ENCODE results near the gene RHEX.

The RHEX gene

DNA sequence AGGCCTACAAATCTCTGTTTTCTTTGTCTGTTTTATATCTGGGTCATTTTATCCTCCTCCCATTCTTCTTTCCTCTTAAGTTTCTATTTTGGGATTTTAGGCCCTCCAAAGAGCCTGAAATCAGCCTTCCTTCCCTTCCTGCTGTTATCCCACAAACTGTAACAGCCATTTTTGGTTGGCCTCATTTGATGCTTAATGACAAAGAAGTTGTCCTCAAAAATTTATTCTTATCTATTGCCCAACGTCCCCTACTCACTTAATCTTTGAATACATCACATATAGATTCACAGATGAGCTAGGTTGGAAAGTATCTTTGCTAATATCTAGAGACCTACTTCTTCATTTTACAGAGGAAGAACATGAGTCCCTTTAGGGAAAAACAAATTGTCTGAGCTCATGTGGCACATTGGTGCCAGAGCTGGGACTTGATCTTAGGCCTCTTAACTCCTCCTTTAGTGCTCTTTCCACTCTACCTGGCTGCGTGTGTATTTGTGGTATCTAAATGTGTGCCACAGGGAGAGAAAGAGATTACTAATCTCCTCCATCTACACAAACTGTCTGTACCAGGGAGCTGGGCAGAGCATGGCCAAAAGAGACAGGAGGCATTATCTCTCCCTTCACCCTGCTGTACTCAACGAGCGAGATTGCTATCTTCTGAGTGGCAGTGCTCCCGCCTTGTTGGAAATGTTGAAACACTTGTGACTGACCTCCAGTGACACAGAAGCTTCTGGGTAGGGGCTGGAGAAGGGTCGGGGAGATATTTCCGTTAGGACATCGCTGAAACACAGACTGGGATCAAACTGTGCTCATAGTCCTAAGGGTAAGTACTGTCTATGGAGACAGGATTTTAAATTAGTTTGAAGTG lies 30.1 kb downstream of the RHEX start:
- FAIRE-seq, result no peak
- no peak for DNase-seq (ENCODE audit: insufficient read length, low spot score)

DNA sequence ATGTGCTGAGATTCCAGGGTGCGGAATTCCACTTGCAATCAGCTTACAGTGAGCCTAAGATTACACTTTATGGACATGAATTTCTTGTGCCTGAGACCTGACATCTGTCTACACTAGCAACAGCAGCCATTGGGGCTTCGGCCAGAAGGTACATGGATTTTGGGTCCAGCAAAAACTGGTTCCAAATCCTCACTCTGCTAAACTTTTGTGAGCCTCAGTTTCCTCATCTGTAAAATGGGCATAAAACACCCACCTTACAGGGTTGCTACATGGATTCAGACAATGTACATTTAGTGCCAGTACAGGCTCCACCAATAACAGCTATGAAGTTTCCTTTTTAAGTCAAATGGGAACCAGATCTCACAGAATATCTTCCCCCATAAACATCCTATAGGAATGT lies 30.8 kb downstream of the RHEX start:
- DNase-seq (ENCODE audit: insufficient read length, low spot score) (no peak), FAIRE-seq (no peak)

DNA sequence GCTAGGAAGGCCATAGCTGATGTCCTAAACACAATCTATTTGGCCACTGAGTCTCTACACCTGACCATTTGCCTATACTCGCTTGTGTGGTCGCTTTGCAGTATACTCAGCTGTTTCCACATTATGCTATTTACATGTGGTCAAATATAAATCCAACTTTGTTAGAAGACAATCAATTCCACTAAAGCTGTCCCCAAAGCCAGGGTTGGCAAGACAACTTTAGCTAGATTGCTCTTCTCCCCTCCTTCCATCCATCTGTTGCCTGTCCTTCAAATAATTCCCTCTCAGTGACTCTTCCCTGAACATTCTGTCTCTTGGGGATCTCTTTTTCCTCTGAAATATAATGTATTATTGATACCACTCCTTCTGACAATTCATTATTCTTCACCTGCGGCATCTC lies 34.1 kb downstream of the RHEX start:
- FAIRE-seq (no peak), DNase-seq (ENCODE audit: insufficient read length, low spot score) (no peak)

DNA sequence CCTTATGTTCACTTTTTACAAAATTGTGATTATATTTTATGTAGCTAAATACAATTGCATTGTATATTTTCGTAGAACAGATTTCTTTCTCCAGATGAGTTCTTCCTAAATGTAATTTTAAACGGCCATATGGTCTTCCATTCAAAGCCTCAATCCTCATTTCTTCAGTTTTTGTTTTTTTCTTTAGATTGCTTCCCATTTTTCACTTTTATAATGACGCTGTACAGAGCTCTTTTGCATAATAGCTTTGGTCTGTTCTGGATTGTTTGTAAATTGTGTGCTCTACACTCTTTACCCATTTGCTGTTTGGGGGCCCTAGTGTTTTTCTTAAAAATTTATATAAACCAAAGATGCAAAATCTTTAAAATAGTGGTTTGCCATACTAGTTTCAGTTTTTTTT lies 36.4 kb downstream of the RHEX start:
- no peak for FAIRE-seq

DNA sequence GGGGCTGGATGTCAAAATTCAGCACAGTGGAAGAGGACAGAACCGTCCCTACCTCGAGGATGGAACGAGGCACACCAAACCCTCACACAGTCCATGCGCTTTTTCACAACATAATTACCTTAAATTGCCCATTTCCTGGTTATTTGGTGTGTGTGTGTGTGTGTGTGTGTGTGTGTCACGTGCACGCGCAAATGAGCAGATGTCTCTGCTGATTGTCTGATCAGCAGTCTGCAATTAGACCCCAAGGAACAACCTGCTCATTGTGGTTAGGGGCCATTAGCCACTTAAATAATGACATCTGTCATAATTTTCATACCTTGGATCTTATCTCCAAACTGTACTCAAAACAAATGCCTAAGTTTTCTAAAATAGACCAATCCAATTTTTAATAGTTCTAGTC lies 41.1 kb downstream of the RHEX start:
- no peak for FAIRE-seq
- no peak for DNase-seq (ENCODE audit: insufficient read length, low spot score)

More for the DNA sequence above, 36.4 kb downstream of the RHEX start:
- no peak for DNase-seq (ENCODE audit: insufficient read length, low spot score)

DNA sequence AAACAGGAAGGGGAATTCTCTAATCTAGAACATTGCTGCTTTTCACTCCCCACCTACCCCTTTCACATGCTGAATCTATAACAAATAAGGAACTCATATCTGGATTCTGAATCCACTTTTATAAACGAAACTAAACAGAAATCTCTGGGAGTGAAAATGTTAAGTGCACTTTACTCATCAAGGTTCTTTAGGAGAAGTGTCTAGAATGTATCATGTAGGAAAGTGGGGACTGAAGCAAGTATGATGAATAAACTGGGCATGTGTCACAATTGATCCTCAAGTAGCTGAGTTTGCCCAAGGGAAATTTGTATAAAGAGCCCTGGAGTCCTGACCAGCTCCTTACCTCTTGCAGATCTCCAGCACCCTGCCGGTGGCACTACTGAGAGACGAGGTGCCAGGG lies 44.4 kb downstream of the RHEX start:
- FAIRE-seq, result no peak

DNA sequence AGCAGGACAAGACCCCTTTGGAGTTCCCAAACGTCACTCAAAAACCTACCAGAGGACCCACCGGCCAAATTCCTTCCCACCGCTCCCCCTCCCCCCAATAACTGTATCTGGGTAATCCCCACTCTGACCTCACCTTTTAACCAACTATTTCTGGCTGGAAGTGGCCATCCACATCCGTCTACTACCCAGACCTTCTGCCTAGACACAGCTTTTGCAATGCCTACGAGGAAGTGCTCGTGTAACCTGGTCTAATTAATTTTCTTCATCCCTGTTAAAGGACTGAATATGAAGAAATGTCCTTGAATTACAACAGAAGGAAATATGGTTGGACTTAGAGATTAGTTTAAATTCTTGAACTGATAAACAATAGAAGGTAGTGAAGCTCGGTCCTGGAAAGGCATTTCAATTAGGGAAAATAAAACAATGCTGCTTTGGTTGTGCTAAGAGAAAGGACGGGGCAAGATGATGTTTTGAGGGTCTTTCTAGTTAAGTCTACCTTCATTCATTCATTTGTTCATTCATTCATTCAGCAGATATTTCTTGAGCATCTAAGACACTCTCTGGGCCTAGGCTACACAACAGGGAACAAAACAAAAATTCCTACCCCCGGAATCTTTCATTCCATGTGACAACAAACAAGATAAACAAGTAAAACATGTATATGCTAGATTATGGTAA lies 45.4 kb downstream of the RHEX start:
- no peak for DNase-seq (ENCODE audit: insufficient read length, low spot score)
- FAIRE-seq, result no peak

More for the DNA sequence above, 44.4 kb downstream of the RHEX start:
- no peak for DNase-seq (ENCODE audit: insufficient read length, low spot score)

DNA sequence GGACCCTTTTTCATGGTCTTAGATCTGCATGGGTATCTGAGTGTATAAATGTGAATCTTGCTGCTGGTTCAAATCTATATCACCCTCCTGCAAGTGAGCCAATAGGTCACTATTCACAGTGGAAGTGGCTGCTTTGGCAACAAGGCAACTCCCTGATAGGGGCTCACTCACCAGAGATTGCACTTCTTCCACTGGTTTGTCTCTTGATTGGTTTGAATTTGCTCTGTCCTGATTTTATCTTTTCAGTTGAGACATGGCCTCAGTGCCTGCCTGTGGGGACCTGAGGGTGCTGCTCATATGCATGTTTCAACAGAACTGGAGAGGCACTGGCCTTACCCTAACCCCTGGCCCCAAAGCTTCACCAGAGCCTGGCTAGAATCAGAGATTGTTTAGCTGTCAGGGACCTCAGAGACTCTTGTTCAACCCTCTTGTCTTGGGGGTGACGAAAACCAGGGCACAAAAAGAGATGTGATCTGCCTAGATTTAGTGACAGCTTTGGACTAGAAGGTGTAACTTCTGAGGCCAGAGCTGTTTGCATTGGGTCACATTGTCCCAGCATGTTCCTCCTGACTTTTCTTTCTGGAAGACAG lies 47.3 kb downstream of the RHEX start:
- DNase-seq (ENCODE audit: insufficient read length, low spot score) (no peak), FAIRE-seq (no peak)

DNA sequence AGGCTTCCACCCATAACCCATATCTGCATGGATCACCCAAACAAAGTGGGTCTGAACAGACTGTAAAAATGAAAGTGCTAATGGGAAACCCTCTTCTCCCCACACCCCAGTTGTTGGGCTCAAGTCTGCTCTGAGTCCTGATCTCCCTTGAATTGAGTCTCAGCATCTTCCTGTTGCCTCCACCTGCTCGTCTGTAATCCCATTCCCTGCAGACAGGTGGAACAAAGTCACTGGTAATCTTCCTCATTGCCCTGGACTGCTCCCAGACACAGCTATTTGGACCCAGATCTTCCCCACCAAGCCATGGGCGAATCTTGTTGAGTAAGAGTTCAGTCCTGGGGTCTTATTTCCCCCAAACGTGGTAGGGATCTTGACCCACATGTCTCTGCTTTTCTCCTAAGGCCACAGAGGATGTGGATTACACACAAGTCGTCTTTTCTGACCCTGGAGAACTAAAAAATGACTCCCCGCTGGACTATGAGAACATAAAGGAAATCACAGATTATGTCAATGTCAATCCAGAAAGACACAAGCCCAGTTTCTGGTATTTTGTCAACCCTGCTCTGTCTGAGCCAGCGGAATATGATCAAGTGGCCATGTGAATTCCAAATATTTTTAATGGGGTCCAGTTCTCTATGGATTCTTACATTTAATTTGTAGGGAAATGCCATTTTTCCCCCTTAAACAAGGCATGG lies 48.5 kb downstream of the RHEX start:
- DNase-seq (ENCODE audit: insufficient read length, low spot score) (no peak), FAIRE-seq (no peak)

DNA sequence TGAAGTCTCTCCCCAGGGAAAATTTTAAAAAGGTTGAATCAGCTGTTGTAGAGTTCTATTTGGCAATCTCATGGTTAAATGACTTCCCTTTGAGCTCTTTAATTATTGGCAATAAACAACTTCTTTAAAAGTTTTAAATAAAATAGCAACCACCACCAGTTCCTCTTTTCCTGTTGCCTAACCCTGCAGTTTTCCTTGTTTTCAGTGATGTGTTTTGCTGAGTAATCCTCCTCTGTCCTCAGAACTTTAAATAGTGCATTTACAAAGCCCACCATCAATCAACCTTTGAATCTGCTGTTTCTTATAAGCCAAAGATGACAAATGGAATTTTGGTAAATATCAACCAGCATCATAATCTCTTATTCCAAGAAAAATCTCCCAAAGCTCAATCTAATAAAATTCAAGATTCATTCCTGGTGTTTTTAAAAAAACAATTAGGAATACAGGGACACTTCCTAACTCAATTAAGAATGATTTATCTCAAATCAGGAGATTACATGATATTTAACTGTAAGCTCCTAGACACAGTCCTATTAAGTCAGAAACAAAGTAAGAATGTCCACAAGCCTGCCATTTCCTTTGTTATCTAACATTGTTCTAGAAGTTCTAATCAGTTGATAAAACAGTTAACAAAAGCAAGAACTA lies 49.4 kb downstream of the RHEX start:
- DNase-seq (ENCODE audit: insufficient read length, low spot score) (no peak), FAIRE-seq (no peak)

DNA sequence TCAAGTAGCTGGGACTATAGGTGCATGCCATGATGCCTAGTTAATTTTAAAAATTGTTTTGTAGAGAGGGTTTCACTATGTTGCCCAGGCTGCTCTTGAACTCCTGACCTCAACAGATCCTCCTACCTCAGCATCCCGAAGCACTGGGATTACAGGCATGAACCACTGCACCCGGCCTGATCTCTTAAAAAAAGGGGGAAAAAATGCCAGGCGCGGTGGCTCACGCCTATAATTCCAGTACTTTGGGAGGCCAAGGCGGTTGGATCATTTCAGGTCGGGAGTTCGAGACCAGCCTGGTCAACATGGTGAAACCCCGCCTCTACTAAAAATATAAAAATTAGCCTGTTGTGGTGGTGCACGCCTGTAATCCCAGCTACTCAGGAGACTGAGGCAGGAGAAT lies 51.0 kb downstream of the RHEX start:
- FAIRE-seq (no peak), DNase-seq (ENCODE audit: insufficient read length, low spot score) (no peak)

DNA sequence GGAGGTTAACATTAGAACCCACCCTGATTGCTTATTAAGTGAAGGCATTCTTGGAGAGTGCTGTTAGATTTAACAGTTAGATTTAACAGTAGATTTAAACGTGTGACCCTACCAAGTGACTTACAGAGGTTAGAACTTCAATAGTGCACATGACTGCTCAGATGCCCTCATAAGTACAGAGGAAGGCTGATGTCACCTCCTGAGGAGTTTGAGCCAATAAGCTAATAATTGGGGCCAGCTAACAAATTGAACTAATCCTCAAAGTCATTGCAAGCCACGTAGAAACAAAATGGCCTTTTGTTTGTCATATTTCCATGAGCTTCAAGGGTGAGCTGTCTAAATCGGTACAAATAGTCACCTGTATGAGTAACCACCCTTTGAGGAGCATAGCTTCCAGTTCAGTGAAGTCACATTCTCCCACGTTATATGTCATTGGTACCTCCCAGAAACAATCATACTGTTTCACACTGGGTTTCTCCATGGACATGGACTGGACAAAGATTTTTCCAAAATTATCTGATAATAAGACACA lies 52.6 kb downstream of the RHEX start:
- DNase-seq (ENCODE audit: insufficient read length, low spot score), result no peak

DNA sequence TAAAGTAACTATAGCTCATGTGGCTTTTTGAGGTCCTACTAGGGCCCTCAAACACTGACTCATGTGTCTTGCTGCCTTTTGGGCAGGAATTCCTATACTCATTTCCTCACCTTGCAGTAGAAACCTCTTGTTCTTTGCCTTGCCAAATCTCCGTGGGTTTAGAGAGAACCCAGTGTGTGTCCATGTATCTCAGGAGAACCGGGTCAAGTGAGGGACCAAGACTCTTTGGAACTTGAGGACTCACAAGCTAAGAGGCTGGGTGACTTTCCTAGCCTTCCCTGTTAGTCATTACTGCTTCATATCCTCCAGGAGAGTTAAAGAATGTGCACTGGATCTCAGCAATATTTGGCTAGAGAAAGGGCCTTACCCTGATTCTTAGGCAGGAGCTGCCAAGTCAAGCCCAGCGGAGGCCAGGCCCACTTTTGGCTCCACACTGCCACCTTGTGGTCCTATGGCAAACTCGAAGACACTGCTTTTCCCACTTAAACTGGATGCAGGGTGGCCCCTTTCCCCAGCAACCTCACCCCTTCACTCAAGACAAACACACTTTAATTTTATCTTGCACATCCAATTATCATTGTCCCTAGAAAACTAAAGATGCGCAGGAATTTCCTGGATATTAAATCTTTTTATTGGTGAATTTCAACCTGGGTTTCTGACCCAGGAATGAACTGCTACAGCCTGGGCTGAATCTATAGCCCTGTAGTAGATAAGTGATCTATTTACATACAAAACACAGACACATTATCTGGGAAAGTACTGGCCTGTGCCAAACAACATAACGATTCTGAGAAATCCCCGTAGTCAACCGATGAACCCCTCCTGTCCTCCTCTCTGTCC lies 53.6 kb downstream of the RHEX start:
- DNase-seq (ENCODE audit: insufficient read length, low spot score) (peak; percentile 87), FAIRE-seq (peak; percentile 55)

More for the DNA sequence above, 52.6 kb downstream of the RHEX start:
- FAIRE-seq, result no peak

DNA sequence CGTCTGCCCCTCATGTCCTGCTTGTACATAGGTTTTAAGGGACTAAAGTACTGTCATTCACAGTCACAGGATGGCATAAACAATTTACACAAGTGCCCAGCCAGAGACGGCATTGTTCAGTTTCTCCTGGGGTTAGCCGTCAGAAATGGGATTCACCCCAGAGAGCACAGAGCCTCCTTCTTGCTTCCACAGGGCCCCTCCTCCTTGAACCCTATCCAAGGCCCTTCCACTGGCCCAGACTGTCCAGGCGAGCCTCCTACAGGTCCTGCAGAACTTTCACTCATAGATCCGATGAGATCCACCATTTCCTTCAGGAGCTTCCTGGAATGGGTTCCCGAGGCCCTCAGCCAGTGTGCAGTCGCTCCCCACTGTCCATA lies 54.2 kb downstream of the RHEX start:
- FAIRE-seq (no peak), DNase-seq (ENCODE audit: insufficient read length, low spot score) (no peak)

DNA sequence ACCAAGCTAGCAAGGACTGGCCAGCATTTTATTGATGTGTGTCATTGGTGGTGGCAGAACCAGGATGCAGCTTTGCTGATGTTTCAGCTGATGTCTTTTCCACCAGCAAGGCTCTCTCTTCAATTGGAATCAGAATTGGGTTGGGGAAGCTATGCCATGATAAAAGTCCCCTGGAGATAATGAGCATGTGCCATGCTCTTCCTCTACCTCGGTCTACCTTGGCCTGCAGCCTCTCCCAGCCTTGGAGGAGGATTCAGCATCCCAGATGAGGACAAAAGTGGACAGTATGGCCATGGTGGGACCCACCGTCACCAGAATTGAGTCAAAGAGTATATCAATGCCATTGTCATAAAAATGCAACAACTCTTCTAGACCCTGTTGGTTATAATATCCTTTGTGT lies 55.7 kb downstream of the RHEX start:
- FAIRE-seq (no peak), DNase-seq (ENCODE audit: insufficient read length, low spot score) (no peak)

DNA sequence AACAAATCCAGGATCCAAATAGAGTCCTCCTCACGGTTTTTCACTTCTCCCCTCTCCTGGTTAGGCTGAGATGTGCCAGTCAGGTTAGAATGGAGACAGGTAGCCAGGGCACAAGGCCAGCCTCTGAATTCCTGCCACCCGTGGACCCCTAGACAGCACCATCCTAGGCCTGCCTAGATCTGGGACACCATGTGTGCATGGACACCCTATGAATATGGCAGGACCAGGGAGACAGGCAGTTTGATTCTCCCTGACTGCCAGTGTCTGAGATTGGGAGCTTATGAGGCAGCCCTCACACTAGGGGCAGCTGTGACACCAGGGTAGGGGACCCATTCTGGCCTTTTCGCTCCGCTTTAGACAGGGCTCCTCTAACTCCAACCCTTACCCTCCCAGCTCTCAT lies 56.7 kb downstream of the RHEX start:
- no peak for FAIRE-seq
- no peak for DNase-seq (ENCODE audit: insufficient read length, low spot score)

DNA sequence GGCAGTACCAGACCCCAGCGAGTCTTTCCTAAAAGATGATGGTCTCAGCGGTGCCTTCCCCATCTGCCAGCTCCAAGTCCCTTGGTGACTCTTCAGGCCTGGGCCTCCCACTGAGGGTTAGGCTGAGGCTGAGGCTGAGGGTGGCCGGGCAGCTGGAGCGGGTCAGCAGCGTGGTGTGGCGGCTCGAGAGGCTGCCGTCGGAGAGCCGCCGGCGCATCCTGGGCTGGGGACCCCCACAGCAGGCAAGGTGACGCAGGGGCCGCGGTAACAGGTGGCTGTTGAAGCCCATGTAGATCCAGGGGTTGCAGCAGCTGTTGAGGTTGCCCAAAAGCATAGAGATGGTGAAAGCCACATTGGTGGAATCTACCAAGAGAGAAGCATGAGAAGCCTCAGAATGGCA lies 57.2 kb downstream of the RHEX start:
- DNase-seq (ENCODE audit: insufficient read length, low spot score) (no peak), FAIRE-seq (no peak)

DNA sequence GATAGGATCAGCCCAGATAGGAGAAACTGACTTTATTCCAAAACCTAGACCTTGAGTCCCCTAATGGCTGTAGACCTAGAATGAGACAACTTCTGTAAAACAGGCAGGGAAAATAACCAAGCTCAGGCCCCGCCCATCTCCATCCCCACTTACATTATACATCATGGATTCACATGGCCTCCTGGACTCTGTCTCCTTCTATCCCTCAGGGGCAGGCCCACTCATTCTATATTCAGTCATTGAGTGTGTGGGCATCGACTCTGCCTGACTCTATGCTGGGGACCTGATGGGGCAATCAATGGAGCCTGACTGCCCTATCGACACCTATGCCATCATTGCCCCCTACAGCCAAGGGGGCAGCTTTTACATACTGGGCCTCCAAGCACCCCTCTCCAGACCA lies 57.8 kb downstream of the RHEX start:
- FAIRE-seq, result no peak
- DNase-seq (ENCODE audit: insufficient read length, low spot score), result no peak

DNA sequence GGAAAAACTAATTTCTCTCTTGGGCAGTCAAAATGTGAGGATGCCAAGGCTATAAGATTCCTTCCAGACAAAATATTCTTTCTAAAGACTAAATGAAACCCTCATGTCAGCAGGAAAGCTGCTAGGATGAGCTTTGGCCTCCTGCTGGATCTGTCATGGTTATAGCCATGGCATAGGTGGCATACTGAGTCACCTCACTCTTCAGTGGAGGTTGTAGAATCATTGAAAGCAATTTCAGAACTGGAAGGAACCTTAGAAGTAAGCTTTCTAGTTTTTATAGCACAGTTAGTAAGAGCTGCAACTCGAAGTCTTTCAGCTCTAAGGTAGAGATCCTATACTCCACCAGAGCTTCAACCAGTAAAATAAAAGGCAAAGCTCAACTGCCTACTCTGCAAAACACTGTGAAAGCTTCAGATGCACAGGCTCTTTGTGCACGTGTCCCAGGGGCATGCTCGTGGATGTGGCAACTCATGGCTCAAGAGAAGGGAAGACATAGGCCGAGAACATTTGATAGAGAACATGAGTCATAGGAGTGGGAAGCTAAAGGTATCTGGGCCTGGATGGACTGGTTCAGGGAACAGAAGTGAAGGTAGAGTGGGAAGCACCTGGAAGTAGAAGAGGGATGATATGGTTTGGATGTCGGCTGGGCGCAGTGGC lies 58.4 kb downstream of the RHEX start:
- FAIRE-seq (no peak), DNase-seq (ENCODE audit: insufficient read length, low spot score) (no peak)

Data from HTR-8/SVneo (cell line).